ENCODE measurements around the gene TMBIM1.

GRCh38 chr2:218271865-218272530 is 20.3 kb downstream of the TMBIM1 start:
- no peak for TF ChIP-seq POLR2A (IDR thresholded peaks at IDR 0.05)
- TF ChIP-seq, protein P1, sequence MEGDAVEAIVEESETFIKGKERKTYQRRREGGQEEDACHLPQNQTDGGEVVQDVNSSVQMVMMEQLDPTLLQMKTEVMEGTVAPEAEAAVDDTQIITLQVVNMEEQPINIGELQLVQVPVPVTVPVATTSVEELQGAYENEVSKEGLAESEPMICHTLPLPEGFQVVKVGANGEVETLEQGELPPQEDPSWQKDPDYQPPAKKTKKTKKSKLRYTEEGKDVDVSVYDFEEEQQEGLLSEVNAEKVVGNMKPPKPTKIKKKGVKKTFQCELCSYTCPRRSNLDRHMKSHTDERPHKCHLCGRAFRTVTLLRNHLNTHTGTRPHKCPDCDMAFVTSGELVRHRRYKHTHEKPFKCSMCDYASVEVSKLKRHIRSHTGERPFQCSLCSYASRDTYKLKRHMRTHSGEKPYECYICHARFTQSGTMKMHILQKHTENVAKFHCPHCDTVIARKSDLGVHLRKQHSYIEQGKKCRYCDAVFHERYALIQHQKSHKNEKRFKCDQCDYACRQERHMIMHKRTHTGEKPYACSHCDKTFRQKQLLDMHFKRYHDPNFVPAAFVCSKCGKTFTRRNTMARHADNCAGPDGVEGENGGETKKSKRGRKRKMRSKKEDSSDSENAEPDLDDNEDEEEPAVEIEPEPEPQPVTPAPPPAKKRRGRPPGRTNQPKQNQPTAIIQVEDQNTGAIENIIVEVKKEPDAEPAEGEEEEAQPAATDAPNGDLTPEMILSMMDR (IDR thresholded peaks at IDR 0.05), result no peak

Measured in thyroid gland (tissue), 4 donors.